Activated CD8-positive, alpha-beta memory T cell treated with anti-CD3 and anti-CD28 coated beads, Interleukin-2, amount 50 U/mL, for 24 hours (primary cell): Measurements from ENCODE around the gene MTMR4.
"Not testable (repeated sequence)": the region's sequence is repeated elsewhere in the genome, so short reads cannot be mapped to it uniquely, and the experiment has no call there.

ENCODE experiments used
- DNase-seq: peaks from one replicate; pipeline ENCODE4 v3.0.0-alpha.2; 2020; ENCODE audit errors: extremely low read depth

Gene MTMR4

GRCh38 chr17:58525239-58525638 is 10.8 kb upstream of the MTMR4 start:
- no peak for DNase-seq

GRCh38 chr17:58521680-58522079 is 7.2 kb upstream of the MTMR4 start:
- no peak for DNase-seq

- no peak for DNase-seq
These were observed 6.5 kb upstream of the MTMR4 start for GRCh38 chr17:58520843-58521430.

GRCh38 chr17:58517928-58518609 is 3.6 kb upstream of the MTMR4 start:
- DNase-seq: peak; percentile 99

- DNase-seq: no peak
These were observed 3.0 kb upstream of the MTMR4 start for GRCh38 chr17:58517378-58517927.

GRCh38 chr17:58516644-58517377 is 2.4 kb upstream of the MTMR4 start:
- DNase-seq: no peak

GRCh38 chr17:58515286-58515685 is 848 bp upstream of the MTMR4 start:
- no peak for DNase-seq

GRCh38 chr17:58514770-58515157 is 326 bp upstream of the MTMR4 start:
- no peak for DNase-seq

GRCh38 chr17:58513267-58513964 is 1.0 kb downstream of the MTMR4 start:
- no peak for DNase-seq

GRCh38 chr17:58510075-58510474 is 4.4 kb downstream of the MTMR4 start:
- DNase-seq: no peak

- DNase-seq: no peak
These were observed 5.9 kb downstream of the MTMR4 start for GRCh38 chr17:58508341-58509067.

- no peak for DNase-seq
These were observed 7.3 kb downstream of the MTMR4 start for GRCh38 chr17:58507123-58507634.

- no peak for DNase-seq
These were observed 7.9 kb downstream of the MTMR4 start for GRCh38 chr17:58506354-58507080.

- DNase-seq: no peak
These were observed 9.5 kb downstream of the MTMR4 start for GRCh38 chr17:58504826-58505351.

GRCh38 chr17:58503866-58504265 is 10.6 kb downstream of the MTMR4 start:
- no peak for DNase-seq

- DNase-seq: not testable (repeated sequence)
These were observed 11.3 kb downstream of the MTMR4 start for GRCh38 chr17:58503134-58503533.

- no peak for DNase-seq
These were observed 13.0 kb downstream of the MTMR4 start for GRCh38 chr17:58501451-58501850.

GRCh38 chr17:58498177-58498828 is 16.1 kb downstream of the MTMR4 start:
- no peak for DNase-seq

GRCh38 chr17:58493506-58493905 is 20.9 kb downstream of the MTMR4 start:
- no peak for DNase-seq
